Stimulated activated CD8-positive, alpha-beta memory T cell treated with anti-CD3 and anti-CD28 coated beads, Interleukin-15, amount 100 ng/mL, for 4 hours (primary cell): Measurements from ENCODE around the gene DHRS11.
"Not testable (repeated sequence)": the region's sequence is repeated elsewhere in the genome, so short reads cannot be mapped to it uniquely, and the experiment has no call there.

Experiments used
- DNase-seq, 2 donors: peaks; one replicate each; pipeline ENCODE4 v3.0.0-alpha.2; 2020; ENCODE audit warnings: low read depth in 2 of 2

DHRS11 gene

GRCh38 chr17:36593656-36594316, 2.1 kb downstream of the DHRS11 start:
- no peak for DNase-seq

DNA sequence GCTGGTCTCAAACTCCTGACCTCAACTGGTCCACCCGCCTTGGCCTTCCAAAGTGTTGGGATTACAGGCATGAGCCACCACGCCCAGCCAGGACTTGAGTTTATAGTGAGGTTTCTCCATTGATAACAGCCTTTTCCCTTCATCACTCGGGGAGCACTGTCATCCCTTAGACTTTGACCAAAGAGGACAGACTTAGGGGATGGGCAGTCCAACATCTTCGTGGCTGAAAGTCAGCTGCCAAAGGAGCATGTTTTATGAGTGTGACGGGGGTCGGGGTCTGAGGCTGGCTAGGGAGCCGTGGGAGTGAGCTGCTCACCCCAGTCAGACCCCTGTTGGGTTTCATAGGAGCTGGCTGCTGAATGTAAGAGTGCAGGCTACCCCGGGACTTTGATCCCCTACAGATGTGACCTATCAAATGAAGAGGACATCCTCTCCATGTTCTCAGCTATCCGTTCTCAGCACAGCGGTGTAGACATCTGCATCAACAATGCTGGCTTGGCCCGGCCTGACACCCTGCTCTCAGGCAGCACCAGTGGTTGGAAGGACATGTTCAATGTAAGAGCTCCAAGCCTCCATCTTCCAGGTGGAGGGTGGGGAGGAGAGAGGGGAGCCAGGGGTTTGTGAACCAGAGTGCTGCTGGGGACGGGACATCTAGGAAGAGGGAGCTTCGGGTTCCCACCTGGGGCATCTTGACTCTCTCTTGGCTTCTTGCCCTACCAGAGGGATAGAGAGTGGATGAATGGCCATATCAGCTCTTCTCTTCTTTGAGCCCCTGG, 3.1 kb downstream of the DHRS11 start:
- no peak for DNase-seq

DNA sequence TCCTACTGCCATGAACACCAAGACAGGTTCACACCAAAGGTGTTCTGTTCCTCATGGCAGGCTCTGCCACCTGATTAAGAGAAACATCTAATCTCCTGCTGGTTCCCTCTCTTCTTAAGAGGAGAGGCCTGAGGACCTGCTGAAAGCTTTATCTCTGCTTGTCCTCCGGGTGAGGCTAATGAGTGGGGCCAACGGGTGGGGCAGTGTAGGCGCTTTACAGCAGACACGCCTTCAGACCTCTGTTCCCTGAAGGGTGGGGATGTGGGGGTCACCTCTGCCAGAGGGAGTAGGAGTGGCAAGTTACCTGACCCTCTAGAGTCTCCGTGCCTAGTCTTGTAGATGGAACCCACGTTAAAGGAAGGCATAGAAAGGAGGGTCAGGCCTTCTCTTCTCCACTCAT, 5.5 kb downstream of the DHRS11 start:
- DNase-seq, result no peak

- no peak for DNase-seq
Observed at GRCh38 chr17:36597866-36598777, 6.4 kb downstream of the DHRS11 start.

- no peak for DNase-seq
Observed at GRCh38 chr17:36598951-36599401, 7.3 kb downstream of the DHRS11 start.

DNA sequence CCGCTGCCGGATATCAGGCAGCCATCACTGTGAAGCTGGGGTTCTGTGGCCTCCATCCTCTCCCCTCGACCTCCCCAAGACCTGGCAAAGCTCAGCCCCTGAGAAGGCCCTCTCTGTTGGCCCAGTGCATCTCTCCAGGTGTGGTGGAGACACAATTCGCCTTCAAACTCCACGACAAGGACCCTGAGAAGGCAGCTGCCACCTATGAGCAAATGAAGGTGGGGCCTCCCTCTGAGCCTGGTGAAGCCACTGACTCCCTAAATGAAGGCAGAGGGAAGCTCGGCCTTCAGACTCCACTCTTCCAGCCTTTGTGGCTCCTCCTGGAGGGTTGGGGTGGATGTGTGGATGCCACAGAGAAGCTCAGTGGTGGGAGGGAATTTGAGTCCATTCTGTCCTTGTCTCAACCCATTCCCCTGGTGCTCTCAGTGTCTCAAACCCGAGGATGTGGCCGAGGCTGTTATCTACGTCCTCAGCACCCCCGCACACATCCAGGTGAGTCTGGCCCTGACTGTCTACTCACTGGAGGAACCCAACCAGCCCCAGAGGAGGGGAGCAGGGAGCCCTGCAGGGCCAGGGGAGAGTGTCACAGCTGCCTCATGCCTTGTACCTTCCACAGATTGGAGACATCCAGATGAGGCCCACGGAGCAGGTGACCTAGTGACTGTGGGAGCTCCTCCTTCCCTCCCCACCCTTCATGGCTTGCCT, 8.0 kb downstream of the DHRS11 start:
- no peak for DNase-seq

- no peak for DNase-seq
Observed at GRCh38 chr17:36600465-36600864, 8.8 kb downstream of the DHRS11 start.

GRCh38 chr17:36600936-36601302, 9.2 kb downstream of the DHRS11 start:
- no peak for DNase-seq

- peak; percentile 87 for DNase-seq
Observed at GRCh38 chr17:36601303-36602029, 9.8 kb downstream of the DHRS11 start, which contains the start of gene MRM1. Gene MRM1 (plus strand): TSS chr17:36601583. CDS start chr17:36601811, 228 bp downstream.

- DNase-seq, result no peak
Observed at GRCh38 chr17:36602030-36602748, 10.5 kb downstream of the DHRS11 start.

DNA sequence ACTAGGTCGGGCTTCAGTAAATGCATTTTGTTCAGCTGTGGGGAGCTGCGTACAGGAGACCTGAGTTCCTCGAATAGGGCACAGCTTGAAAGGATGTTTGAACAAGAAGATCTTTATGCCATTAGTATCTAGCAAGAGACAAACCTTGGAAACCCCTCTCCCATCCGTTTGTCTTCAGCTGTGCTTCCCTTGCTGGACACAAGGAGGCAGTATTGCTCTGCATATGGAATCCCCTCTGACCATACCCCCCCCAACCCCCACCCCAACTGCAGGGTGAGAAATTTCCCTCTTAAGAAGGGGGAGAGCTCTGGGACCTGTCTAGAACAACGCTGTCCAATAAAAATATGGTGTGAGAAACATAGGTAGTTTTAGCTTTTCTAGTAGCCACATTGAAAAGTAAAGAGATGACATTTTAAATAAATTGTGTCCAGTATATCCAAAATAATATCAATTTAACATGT, 11.3 kb downstream of the DHRS11 start:
- DNase-seq, result peak in 1 of 2 donors; percentile 59

- DNase-seq, result not testable (repeated sequence)
Observed at GRCh38 chr17:36605028-36605427, 13.3 kb downstream of the DHRS11 start.

GRCh38 chr17:36608280-36608679, 16.6 kb downstream of the DHRS11 start:
- DNase-seq, result no peak

- no peak for DNase-seq
Observed at GRCh38 chr17:36608794-36609497, 17.3 kb downstream of the DHRS11 start.

DNA sequence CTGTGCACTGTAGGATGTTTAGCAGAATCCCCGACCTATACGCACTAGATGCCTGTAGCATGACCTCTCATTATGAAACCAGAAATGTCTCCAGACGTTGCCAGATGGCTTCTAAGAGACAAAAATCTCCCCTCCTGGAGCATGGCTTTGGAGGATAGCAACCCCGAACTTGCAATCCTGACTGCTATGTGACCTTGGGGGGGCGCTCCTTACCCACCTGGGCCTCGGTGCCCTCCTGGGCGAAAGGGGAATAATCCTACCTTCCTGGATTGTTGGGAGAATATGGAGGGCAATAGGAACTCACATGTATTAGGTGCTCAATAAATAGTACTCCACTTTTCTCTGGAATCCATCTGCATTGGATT, 17.8 kb downstream of the DHRS11 start:
- DNase-seq, result no peak

- no peak for DNase-seq
Observed at GRCh38 chr17:36610474-36610873, 18.8 kb downstream of the DHRS11 start.

DNA sequence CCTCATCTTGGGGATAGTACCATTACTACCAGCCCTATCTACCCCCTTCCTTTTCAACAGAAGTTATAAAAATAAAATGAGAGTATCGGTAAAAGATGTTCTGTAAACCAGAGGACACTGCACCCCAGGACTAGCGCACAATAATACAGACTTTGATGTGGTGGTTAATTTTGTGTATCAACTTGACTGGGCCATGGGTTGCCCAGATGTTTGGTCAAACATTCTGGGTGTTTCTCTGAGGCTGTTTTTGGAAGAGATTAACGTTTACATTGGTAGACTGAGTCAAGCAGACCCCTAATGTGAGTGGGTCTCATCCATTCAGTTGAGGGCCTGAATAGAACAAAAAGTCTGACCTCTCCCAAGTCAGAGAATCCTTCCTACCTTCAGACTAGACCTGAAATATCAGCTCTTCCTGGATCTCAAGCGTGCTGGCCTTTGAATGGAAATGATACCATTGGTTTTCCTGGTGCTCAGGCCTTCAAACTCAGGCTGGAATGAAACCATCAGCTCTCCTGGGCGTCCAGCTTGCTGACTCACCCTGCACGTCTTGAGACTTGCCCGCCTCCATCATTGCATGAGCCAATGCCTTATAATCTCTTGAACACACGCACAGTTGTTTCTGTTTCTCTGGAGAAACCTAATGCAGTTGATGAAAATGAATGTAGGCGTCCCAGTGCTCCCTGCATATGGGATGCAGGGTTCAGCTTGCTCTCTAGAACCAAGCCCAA, 19.8 kb downstream of the DHRS11 start:
- no peak for DNase-seq

GRCh38 chr17:36612323-36612722, 20.6 kb downstream of the DHRS11 start:
- DNase-seq, result no peak

GRCh38 chr17:36613155-36613554, 21.5 kb downstream of the DHRS11 start:
- no peak for DNase-seq
